Muscle of back (tissue), 11 donors: ENCODE results near the gene INTS7. TPM values are rescaled to one million over a fixed set of nuclear protein-coding genes. Genes with fewer than 3 reads are reported as not detected.
A peak's percentile ranks its signal among the peaks of the same experiment; 100 is the strongest.
"Not testable (repeated sequence)": the region's sequence is repeated elsewhere in the genome, so short reads cannot be mapped to it uniquely, and the experiment has no call there.

Experiments
- DNase-seq, 3 donors: peaks; one replicate each; pipeline versions ENCODE4 v3.0.0 to v3.0.0-alpha.2; 2013
- polyA plus RNA-seq, 10 donors: library from polyadenylated mRNA; unstranded; fragments of 120-200 nt; gene quantifications; one replicate each; pipeline ENCODE4 v1.2.1, GENCODE V29; 2013; ENCODE audit not compliant: insufficient read length in 10 of 10

INTS7 gene
- polyA plus RNA-seq, 10 donors, result 7.9 to 20.1 (median 14.7) TPM

GRCh38 chr1:212040629-212041412 lies 5.5 kb upstream of the INTS7 start:
- DNase-seq, result no peak

GRCh38 chr1:212039622-212040021 lies 4.3 kb upstream of the INTS7 start:
- no peak for DNase-seq

- DNase-seq, result no peak
Observed at GRCh38 chr1:212037900-212038299, 2.5 kb upstream of the INTS7 start.

- DNase-seq, result no peak
Observed at GRCh38 chr1:212035835-212036605, 663 bp upstream of the INTS7 start.

GRCh38 chr1:212034516-212035122 lies 738 bp downstream of the INTS7 start:
- DNase-seq, result no peak

GRCh38 chr1:212030936-212031528 lies 4.3 kb downstream of the INTS7 start:
- DNase-seq, result peak in 1 of 3 donors; percentile 80

GRCh38 chr1:212027727-212028126 lies 7.6 kb downstream of the INTS7 start:
- DNase-seq, result peak in 1 of 3 donors; percentile 3

GRCh38 chr1:212024469-212025149 lies 10.7 kb downstream of the INTS7 start:
- no peak for DNase-seq

GRCh38 chr1:212022908-212023307 lies 12.4 kb downstream of the INTS7 start:
- DNase-seq, result not testable (repeated sequence)

- DNase-seq, result no peak
Observed at GRCh38 chr1:212021563-212021962, 13.8 kb downstream of the INTS7 start.

GRCh38 chr1:212020975-212021374 lies 14.4 kb downstream of the INTS7 start:
- no peak for DNase-seq

- no peak for DNase-seq
Observed at GRCh38 chr1:212013672-212014071, 21.7 kb downstream of the INTS7 start.

GRCh38 chr1:212012034-212012740 lies 23.2 kb downstream of the INTS7 start:
- peak; percentile 45 to 63 (median 49) for DNase-seq

- DNase-seq, result no peak
Observed at GRCh38 chr1:212010004-212010403, 25.4 kb downstream of the INTS7 start.

GRCh38 chr1:212009561-212009960 lies 25.8 kb downstream of the INTS7 start:
- DNase-seq, result no peak

GRCh38 chr1:212007886-212008285 lies 27.5 kb downstream of the INTS7 start:
- peak in 1 of 3 donors; percentile 11 for DNase-seq

GRCh38 chr1:212007178-212007577 lies 28.2 kb downstream of the INTS7 start:
- DNase-seq, result no peak

- peak in 1 of 3 donors; percentile 1 for DNase-seq
Observed at GRCh38 chr1:212004895-212005608, 30.3 kb downstream of the INTS7 start.

- DNase-seq, result no peak
Observed at GRCh38 chr1:212002536-212002935, 32.8 kb downstream of the INTS7 start.

- DNase-seq, result not testable (repeated sequence)
Observed at GRCh38 chr1:211997426-211997825, 37.9 kb downstream of the INTS7 start.
